Epithelial cell of esophagus (primary cell): ENCODE data around the gene GIT2.
A peak's percentile ranks its signal among the peaks of the same experiment; 100 is the strongest.

Experiments used
- DNase-seq: peaks from one replicate; pipeline ENCODE4 v3.0.0; 2010; ENCODE audit warnings: low read depth
- H3K4me3 ChIP-seq: 2 replicates; pipeline ENCODE4 v1.5.1; 2011; ENCODE audit warnings: mild to moderate bottlenecking, low read length, control low read depth
- CTCF ChIP-seq: IDR thresholded peaks from 2 replicates; pipeline ENCODE4 v1.5.1; 2011; ENCODE audit warnings: low read depth, mild to moderate bottlenecking, low read length, control low read depth, inconsistent platforms; ENCODE audit not compliant: insufficient read depth; ENCODE audit errors: missing control alignments

Gene GIT2

GRCh38 chr12:109883461-109883860, 112.7 kb downstream of the GIT2 start:
- H3K4me3 ChIP-seq = no peak overlapping the region
- DNase-seq = peak; percentile 95
- no peak for TF ChIP-seq CTCF

GRCh38 chr12:109881752-109882151, 114.4 kb downstream of the GIT2 start:
- H3K4me3 ChIP-seq = no peak overlapping the region
- no peak for TF ChIP-seq CTCF
- DNase-seq = peak; percentile 79

- peak; percentile 38 for DNase-seq
- peak overlapping the region; percentile 44 for H3K4me3 ChIP-seq
- TF ChIP-seq CTCF = no peak
Observed at GRCh38 chr12:109880938-109881337, 115.2 kb downstream of the GIT2 start.

- DNase-seq = peak; percentile 91
- H3K4me3 ChIP-seq = peak within 1 kb of the TSS; percentile 66
- TF ChIP-seq CTCF = no peak
Observed at GRCh38 chr12:109880043-109880931, 115.9 kb downstream of the GIT2 start, which contains the start of gene GLTP. Gene GLTP, minus strand, starts transcription at chr12:109880541. Its CDS starts 167 bp downstream, at chr12:109880374.
